ENCODE data around the gene GPR139.

GRCh38 chr16:20107083-20107482 is 33.4 kb upstream of the GPR139 start:
- TF ChIP-seq CTCF (IDR thresholded peaks at IDR 0.05; ENCODE audit: insufficient read depth, low read length) (no peak), POLR2AphosphoS5 (IDR thresholded peaks at IDR 0.05; ENCODE audit: low read depth) (no peak), REST (IDR thresholded peaks at IDR 0.05; ENCODE audit: insufficient replicate concordance, low read depth) (no peak)
